ENCODE measurements around the gene TMEM179.

The TMEM179 gene

DNA sequence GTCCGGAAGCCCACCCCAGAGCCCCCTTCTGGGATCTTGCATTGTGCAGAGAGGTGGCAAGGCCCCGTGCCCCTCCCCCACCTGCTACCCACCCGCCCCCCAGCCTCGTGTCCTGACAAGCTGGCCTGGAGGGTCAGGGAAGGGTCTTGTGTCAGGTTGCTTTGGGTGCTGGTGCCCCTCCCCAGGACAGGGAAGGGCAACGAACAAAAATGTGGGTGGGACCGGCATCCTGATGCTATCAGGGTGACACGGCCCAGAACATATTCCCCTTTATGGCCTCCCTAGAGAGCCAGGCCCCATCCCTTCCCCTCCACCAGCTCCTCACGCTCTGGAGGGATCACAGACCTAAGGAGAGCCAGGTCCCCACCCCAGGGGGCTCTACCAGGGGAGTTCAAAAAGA lies 38.7 kb upstream of the TMEM179 start:
- TF ChIP-seq EZH2 (IDR thresholded peaks at IDR 0.05; ENCODE audit: borderline replicate concordance, low read depth, low read length, severe bottlenecking): no peak
- TF ChIP-seq CTCF (IDR thresholded peaks at IDR 0.05; ENCODE audit: borderline replicate concordance, extremely low read depth, low read length, poor library complexity, severe bottlenecking): no peak
- H3K27ac ChIP-seq (ENCODE audit: low read length): no peak overlapping the region
- H3K9ac ChIP-seq (ENCODE audit: low read depth, low read length): no peak overlapping the region
- H3K27me3 ChIP-seq (ENCODE audit: insufficient read depth, low read length, poor library complexity): peaks cover 2% of the 10 kb centered on the region
- no peak overlapping the region for H3K4me3 ChIP-seq (ENCODE audit: low read depth in 1 of 2, low read length in 2 of 2)
- no peaks in the 10 kb centered on the region for H3K79me2 ChIP-seq (ENCODE audit: insufficient read depth, low read length)
- H3K36me3 ChIP-seq (ENCODE audit: insufficient read depth, low read length): no peaks in the 10 kb centered on the region
- H3K4me1 ChIP-seq (ENCODE audit: insufficient read depth, low read length): no peaks in the 10 kb centered on the region
- H3K4me2 ChIP-seq (ENCODE audit: insufficient read depth, low read length): no peak overlapping the region
- ATAC-seq (ENCODE audit: insufficient read depth, low read depth) (no peak), DNase-seq (no peak)
- H4K20me1 ChIP-seq (ENCODE audit: insufficient read depth, low read length): no peaks in the 10 kb centered on the region
- no peak overlapping the region for H2AFZ ChIP-seq (ENCODE audit: low read depth, low read length)
- H3K9me3 ChIP-seq (ENCODE audit: insufficient read depth, low read length, severe bottlenecking): no peaks in the 10 kb centered on the region

DNA sequence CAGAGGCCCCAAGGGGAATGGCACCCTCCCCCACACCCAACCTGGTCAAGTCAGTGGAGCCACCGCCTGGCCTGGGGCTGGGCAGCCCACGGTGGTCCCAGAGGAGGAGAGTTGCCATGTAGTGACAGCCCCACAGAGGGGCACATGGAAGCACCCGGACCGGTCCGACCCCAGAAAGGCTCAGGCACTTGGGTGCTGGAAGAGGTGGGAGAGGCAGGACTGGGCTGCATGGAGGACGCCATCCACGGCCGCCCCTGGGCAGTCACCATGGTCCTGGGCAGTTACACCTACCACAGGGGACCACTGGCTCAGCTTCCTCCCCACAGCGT lies 37.9 kb upstream of the TMEM179 start:
- ATAC-seq (ENCODE audit: insufficient read depth, low read depth) (no peak), DNase-seq (no peak)
- H3K4me2 ChIP-seq (ENCODE audit: insufficient read depth, low read length): no peak overlapping the region
- no peak overlapping the region for H3K27ac ChIP-seq (ENCODE audit: low read length)
- H4K20me1 ChIP-seq (ENCODE audit: insufficient read depth, low read length): no peaks in the 10 kb centered on the region
- no peaks in the 10 kb centered on the region for H3K4me1 ChIP-seq (ENCODE audit: insufficient read depth, low read length)
- H3K4me3 ChIP-seq (ENCODE audit: low read depth in 1 of 2, low read length in 2 of 2): no peak overlapping the region
- TF ChIP-seq EZH2 (IDR thresholded peaks at IDR 0.05; ENCODE audit: borderline replicate concordance, low read depth, low read length, severe bottlenecking) (no peak), CTCF (IDR thresholded peaks at IDR 0.05; ENCODE audit: borderline replicate concordance, extremely low read depth, low read length, poor library complexity, severe bottlenecking) (no peak)
- H3K36me3 ChIP-seq (ENCODE audit: insufficient read depth, low read length): no peaks in the 10 kb centered on the region
- H3K9ac ChIP-seq (ENCODE audit: low read depth, low read length): no peak overlapping the region
- H3K79me2 ChIP-seq (ENCODE audit: insufficient read depth, low read length): no peaks in the 10 kb centered on the region
- no peak overlapping the region for H2AFZ ChIP-seq (ENCODE audit: low read depth, low read length)
- no peaks in the 10 kb centered on the region for H3K9me3 ChIP-seq (ENCODE audit: insufficient read depth, low read length, severe bottlenecking)
- peaks cover 2% of the 10 kb centered on the region for H3K27me3 ChIP-seq (ENCODE audit: insufficient read depth, low read length, poor library complexity)

GRCh38 chr14:104641753-104642539 lies 37.4 kb upstream of the TMEM179 start:
- no peak overlapping the region for H3K4me2 ChIP-seq (ENCODE audit: insufficient read depth, low read length)
- no peaks in the 10 kb centered on the region for H3K4me1 ChIP-seq (ENCODE audit: insufficient read depth, low read length)
- no peaks in the 10 kb centered on the region for H3K36me3 ChIP-seq (ENCODE audit: insufficient read depth, low read length)
- no peak overlapping the region for H2AFZ ChIP-seq (ENCODE audit: low read depth, low read length)
- peaks cover 2% of the 10 kb centered on the region for H3K27me3 ChIP-seq (ENCODE audit: insufficient read depth, low read length, poor library complexity)
- no peaks in the 10 kb centered on the region for H3K79me2 ChIP-seq (ENCODE audit: insufficient read depth, low read length)
- no peak overlapping the region for H3K27ac ChIP-seq (ENCODE audit: low read length)
- no peaks in the 10 kb centered on the region for H4K20me1 ChIP-seq (ENCODE audit: insufficient read depth, low read length)
- TF ChIP-seq EZH2 (IDR thresholded peaks at IDR 0.05; ENCODE audit: borderline replicate concordance, low read depth, low read length, severe bottlenecking) (no peak), CTCF (IDR thresholded peaks at IDR 0.05; ENCODE audit: borderline replicate concordance, extremely low read depth, low read length, poor library complexity, severe bottlenecking) (no peak)
- no peak overlapping the region for H3K4me3 ChIP-seq (ENCODE audit: low read depth in 1 of 2, low read length in 2 of 2)
- no peak overlapping the region for H3K9ac ChIP-seq (ENCODE audit: low read depth, low read length)
- no peaks in the 10 kb centered on the region for H3K9me3 ChIP-seq (ENCODE audit: insufficient read depth, low read length, severe bottlenecking)
- no peak for ATAC-seq (ENCODE audit: insufficient read depth, low read depth)
- DNase-seq: no peak

Measured in DND-41 (cell line).